HG02678 (cell line): ENCODE data around the gene SP2.

Source experiments
- ATAC-seq: cut with Tn5 transposase; IDR thresholded peaks from one replicate; pipeline ENCODE4 v1.9.1; 2021; ENCODE audit warnings: mild to moderate bottlenecking, moderate library complexity; ENCODE audit not compliant: unreplicated experiment

The SP2 gene

DNA sequence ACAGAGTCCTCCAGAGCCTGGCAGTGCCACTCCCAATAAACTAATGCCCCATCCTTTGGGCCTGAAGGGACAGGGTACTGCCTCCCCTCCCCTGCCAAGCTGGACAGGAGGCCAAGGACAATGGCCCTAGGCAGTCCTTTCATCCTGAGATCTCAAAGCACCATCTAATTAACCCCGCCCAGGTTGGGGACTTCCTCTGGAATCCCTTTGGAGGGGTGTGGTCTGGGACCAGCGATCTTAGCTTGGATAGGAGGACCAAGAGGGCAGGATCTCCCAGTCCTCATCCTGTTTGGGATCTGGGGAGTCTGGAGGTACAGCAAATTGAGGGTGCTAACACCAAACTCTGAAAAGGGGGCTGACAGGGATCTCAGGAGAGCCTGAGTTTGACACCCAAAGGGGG, 26.9 kb upstream of the SP2 start:
- ATAC-seq = no peak

DNA sequence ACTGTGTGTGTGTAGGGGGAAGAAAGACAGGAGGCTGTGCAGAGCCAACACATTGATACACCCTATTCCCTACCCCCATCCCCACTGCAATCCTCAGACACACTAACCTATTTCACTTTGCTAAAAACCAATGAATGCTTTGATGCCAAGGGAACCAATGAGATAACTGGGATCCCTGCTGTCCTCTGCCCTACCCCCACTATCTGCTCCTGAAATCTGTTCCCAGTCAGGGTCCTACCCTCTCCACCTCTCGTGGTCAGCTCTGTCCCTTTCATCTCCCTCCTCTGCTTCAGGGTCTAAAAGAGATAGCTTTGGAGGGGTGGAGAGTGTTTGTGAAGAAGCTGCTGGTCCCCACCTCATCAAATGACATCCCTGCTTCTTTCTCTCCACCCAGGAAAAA, 26.0 kb upstream of the SP2 start:
- no peak for ATAC-seq

DNA sequence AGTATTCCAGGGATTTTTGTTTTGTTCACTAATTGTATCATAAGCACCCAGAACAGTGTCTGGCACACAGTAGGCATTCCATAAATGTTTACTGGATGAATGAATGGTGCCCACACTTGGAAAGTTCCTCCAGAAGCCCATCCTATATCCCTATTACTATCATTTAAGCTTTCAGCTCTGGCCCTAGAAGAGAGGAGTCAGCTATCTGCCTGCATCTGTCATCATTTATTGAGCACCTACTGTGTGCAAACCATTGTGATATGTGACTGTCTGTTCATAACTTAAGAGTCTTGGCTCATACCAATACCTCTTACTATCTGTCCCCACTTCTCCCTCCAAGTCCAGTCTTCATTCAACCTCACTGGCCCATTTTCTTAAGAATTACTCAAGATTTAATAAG, 25.0 kb upstream of the SP2 start:
- ATAC-seq = no peak

DNA sequence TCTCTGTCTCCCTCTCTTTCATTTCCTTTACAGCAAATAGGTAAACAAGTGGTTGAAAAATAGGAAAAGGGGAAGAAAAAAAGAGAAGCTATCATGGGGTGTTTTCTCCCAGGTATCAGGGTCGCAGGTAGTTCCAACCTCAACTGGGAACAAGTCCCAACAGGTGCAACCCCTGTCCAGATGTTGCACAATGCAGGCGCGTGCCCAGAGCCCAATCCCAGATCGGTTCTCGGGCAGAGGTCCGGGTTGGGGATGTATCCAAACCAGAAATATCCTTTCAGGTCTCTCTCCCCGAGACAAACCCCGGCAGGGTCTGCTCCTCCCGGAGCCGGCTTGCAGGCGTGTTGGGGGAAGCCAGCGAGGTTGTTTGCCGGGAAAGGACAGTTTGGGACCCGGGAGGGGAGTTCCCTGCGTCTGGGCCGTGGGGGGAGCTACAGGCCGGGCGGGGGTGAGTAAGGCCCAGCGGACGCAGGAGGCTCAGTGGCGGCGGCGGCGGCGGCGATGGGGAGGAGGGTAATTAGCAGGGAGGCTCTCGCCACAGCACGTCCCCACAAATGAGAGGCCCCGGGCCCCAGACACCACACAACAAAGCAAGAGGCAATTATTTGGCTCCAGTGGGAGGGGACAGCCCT, 23.9 kb upstream of the SP2 start:
- ATAC-seq = no peak

DNA sequence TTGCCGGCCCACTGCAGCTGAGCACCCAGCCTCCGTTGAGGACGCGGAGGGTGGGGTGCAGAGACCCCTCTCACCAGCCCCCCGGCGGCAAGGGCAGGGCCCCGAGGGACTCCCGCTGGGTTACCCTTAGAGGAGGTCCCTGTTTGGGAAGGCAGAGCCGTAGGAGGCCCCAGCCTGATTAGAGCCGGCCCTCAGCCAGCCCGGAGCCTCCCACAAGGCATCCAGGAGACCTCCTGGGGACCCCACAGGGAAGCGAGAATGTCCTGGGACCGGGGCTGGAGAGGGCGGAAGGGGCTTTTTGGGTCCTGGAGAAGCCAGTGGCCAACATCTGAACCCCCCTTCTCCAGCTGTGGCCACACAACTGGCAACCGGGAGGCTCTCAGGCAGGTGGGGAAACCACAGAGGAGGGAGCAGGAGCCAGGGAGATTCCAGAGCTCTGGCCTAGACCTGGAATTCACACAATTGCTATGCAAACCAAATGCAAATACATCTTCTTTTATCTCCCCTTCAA, 23.3 kb upstream of the SP2 start:
- no peak for ATAC-seq

DNA sequence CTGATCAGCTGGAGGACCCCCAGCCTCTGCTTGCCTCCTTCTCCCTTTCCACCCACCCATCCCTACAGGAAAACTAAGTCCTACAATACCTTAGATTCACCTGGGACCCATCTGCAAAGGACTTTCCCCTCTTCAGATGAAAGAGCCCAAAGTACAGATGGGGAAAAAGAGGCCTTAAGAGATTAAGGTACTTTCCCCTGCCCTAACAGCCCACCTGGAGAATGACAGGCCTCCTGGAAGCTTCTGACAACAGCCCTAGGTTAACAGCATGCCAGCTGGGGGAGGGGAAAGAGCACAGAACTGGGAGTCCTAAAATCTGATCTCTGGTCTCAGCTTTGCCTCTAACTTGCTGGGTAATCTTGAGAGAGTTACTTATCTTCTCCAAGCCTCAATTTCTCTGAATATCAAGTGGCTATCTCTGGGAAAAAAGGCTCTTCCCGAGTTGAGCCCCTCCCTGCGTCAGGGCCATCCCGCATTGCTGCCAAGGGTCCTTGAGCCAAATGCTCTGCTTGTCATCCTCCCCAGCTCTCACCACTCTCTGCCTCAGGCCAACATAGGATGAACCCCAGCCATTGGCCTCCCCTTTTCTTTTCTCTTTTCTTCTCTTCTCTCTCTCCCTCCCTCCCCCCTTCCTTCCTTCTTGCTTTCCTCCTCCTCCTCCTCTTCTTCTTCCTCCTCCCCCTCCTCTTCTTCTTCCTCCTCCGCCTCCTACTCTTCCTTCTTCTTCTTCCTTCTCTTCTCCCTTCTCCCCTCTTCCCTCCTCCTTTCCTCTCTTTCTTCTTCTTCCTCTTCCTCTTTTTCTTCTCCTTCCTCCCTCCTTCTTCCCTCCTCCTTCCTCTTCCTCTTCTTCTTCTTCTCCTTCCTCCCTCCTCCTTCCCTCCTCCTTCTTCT, 22.6 kb upstream of the SP2 start:
- ATAC-seq = no peak

DNA sequence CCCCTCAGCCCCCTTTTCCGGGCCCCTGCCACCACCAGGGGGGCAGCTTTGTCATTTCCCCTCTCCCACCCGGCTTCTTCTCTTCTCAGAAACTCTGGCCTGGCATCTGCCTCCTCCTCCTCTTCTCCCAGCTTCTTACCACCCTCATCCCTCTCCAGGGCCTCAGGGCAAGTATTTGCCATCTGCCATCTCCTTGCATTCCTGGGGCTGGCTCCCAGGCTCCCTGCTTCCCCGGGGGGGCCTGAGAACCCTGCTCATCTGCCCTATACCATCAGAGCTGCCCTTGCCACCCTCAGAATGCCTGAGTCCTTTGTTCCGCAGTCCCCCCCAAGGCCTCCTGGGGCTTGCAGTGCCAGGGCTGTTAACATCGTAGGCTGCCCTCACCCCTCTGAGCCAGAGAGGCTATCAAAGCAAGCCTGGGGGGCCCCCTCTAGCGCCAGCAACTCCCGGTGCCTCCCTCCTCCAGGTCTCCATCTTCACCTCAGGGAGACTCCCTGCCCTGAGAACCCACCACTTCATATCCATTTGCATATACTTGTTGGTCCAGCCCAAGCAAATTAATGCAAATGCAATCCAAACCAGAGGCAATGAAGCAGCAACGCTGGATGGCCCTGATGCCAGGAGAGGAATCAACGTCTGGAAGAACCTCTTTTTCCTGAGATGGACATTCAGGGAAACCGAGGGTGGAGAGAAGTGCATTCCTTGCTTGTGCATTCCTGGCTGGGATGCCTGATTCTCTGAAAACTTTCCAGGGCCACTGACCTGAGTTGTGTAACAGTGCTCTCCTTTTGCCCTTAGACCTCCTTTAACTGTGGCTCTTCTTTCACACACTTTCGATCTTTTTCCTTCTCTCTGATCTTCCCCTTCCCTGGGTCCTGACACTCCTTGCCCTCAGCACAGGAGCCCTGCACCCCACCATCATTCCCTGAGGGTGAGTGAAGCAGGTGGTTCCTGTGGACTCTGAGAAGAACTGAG, 20.7 kb upstream of the SP2 start:
- ATAC-seq = no peak

DNA sequence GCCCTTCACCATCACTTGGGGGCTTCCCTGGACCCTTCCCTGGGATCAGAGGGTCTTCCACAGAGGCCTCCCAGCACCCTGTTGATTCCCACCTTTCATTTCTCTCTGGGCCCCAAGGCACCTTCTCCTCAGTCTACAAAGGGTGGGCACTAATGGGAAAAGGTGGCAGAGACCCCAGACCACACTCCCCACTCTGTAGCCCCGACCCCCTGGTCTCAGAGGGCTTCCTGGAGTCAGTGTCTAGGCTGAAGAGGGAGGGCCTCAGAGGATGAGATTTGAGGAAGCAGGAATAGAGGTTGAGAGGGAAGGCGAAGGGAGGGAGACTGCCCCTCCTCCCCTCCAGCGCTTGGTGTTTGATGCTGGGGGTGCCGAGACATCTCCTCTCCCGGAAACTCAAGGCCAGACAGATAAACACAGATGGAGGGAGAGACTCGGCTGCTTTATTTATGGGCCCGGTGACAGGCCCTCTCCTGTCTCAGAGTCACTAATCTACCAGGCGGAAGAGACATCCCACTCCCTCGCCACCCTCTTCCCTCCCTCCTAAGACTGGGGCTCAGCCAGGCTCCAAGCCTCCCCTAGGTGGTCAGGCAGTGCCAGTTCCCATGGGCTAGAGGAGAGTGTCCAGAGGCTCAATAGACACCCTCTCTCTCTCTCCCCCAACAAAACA, 18.5 kb upstream of the SP2 start:
- no peak for ATAC-seq

DNA sequence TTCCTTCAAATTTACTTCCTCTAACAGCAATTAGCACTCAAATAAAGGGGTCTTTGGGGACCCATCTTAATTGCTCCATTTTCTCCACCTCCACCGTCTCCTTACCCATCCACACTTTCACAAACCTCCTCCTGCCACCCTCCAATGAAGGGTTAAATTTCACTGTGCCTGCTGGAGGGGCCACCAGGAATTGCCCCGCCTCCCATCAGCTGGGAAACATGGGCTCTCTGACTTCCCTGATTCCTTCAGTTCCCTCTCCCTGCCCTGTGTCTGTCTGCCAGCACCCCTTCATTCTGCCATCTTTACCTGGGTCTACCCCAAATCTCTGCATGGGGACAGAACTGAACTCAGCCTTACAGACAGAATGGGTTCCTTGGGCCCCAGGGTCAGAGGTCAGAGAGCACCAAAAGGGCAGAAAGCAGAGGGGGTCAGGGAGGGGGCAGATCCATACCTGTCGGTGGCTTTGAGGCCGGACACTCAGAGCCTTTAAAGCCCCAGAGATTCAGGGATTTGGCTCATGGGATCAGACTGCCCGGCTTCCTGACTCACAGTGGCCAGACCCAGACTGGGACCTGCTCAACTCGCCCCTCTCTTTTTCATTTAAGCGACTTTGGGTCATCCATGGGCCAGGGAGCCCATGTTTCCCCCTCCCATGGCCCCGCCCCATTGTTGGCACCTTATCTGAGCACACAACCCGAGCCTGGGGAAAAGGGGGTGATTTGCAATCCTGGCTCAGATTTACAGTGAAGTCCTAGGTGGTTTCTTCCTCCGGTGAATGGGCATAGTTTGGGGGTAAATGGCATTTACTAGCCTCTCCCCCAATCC, 17.6 kb upstream of the SP2 start:
- ATAC-seq = no peak

DNA sequence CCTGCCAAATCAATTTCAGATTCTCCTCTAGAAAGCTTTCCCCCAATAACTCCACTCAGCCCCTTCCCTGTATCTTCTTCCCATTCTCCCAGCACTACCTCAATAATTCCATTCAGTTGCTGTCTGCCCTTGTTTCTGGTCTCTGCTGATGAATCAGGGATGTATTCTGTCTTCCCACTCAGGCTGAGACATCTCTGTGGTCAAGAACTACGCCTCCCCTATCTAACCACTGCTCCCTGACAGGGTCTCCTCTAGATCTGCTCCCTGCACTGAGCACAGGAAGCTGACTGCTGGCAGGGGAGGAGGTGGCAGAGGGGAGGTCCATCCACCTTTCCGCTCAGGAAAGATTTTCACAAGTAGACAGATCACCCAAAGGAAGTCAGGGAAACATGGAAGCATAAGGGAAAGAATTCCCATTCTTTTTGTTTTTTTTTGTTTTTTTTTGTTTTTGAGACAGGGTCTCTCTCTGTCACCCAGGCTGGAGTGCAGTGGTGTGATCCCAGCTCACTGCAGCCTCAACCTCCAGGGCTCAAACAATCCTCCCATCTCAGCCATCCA, 16.9 kb upstream of the SP2 start:
- ATAC-seq = no peak

DNA sequence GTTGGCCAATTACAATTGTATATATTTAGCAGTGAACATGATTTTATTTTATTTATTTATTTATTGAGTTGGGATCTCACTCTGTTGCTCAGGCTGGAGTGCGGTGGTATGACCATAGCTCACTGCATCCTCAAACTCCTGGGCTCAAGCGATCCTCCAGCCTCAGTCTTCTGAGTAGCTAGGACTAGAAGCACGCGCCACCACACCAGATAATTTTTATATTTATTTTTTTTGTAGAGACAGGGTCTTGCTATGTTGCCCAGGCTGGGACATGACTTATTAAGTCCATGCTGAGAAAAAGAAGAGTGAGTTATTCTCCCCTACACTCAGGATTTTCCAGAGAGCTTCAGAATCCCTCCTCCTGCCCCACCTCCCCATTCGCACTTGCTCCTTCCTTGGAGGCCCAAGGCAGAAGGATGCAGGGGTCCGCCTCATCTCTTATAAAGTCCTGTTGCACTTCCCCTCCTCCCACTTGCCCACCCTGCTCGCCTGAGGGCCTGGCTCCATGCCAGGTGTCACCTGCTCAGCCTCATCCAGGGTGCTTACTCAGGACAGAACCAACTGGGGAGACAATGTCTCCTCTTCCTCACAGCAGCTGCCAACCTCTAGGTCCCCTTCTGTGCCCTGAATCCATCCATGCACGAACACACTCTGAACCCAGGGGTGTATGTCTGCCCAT, 16.1 kb upstream of the SP2 start:
- ATAC-seq = no peak

DNA sequence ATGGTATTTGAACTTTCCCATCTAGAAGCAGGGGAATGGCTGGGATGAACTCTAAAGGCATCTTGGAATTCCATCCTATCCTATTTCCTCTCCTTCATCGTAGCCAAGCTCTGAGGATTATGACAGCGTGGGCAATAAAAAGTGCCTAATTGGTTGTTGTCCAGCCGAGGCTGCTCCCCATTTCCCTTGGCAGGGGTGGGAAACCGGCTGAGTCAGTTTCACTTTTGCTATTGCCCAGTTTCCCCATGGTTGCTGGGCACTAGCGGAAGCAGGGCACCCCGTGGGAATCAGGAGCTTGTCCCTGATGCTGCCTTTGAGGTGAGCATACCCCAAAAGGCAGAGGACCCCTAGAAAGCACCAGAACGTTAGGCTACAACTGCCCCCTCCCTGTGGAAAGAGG, 13.8 kb upstream of the SP2 start:
- no peak for ATAC-seq

DNA sequence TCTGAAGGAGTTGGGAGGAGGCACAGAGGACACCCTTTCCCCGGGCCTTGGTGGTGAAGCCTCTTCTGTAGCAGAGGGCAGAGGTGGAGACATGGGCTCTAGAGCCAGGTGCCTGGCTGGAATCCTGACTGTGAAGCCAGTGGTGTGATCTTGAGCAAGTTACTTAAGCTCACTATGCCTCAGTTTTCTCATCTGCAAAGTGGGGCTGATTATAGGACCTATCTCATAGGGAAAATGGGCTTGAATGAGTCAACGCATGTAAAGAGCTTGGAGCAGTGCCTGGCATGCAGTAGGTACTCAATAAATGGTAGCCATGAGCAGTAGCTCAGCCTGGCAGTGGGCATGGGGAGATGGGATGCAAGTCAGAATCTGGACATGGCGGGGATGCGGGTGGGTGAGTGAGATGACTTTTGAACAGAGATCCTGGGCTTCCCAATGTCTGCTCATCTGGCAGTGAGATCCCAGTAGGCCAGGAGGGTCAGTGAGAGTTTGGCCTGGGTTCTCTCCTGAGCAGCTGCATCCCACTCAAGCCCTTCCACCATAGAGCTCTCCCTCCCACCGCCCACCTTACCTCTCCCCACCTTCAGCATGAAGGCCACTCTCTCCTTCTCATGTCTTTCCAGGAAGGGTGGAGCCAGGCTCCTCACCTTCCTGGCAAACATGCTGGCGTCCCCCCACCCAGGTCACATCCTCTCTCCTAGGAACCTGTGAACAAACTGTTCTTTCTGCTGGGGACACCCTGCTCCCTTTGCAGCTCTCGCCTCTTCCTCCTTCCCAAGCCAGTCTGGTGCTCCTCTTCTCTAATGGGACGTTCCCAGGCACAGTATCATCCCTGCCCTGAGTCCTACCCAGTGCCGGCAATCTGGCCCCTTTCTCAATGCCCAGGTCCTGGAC, 13.1 kb upstream of the SP2 start:
- ATAC-seq = no peak

DNA sequence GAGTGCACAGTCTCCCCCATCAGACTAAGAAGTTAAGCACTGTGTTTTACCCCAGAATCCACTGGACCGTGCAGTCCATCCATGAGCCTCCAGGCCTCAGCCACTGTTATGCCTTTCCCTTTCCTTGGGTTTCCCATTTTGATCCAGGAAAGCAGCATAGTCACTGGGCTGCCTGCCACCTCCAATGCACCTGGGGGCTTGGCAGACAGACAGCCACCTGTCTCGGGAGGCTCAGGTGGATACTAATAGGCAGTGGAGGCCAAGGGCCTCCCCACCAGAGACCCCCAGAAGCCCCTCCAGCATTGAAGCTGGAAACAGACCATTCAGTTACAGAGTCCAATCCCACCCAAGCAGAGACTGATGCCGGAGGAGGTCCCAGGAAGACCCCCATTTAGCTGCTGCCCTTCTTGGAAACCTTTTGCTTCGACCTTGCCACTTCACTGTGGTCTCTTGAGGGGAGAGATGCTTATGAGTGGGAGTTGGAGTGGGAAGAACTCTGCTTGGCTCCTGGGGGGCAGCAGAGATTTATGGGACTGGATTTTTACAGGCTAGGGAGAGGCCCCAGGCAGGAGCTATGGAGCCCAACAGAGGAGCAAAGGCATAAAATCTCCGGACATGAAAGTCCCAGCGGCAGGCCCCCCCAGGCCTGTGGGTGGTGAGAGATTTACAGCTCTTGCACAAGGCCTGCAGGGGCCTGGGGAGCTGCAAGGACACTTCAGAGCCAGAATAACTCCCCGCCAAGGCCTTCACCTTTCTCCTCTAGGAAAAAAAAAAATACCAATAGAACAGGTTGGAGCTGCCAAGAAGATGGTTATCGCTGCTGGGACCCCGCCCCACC, 12.2 kb upstream of the SP2 start:
- no peak for ATAC-seq

DNA sequence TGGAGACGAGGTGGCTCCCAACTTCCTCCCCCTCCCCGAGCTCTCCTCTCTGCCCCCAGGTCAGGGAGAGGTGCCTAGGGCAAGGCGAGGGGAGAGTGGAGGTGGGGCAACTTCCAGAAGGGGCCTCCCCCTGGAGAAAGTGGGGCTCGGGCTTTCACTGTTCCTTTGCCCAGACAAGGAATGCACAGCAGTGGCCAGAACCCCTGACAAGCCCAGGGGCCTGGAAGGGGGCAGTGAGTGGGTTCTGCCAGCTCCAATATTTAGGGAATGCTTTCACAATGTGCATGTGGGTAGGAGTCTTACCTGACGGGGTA, 11.7 kb upstream of the SP2 start:
- no peak for ATAC-seq

DNA sequence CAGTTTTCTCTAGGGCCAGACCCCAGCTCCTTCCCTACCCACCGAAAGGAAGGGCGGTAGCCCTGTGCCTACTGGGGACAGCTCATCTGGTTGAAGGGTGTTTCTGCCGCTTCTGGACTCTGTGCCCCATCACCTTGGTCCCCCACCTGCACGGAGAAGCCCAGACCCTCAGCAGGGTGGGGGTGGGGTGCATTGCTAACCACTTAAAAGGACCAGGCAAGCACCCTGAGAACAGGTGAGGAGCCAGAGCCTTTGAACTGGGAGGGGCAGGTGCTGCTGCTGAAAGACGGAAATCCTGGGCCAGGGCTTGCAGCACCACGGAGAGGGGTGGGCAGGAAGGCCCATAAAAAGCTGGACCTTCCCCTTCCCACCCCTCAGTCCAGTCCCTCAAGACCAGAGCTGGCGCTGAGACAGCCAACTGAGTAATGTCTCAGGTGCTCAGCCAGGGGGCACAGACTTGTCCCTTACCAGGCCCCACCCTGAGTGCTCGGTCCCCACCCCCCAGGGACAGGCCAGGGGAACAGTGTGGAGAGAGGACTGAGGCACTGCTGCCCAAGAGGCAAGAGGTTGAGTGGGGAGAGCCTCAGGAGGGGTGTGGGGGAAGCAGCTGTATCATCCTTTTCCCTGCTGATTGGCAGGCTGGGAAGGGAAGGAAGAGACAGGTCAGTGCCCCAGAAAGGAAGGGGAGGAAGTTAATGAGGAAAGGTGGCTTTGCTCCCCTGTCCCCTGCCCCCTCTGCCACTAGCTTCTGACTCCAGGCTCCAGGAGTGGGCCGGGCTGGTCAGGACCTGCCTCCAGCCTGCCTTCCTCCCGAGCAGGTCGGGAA, 10.9 kb upstream of the SP2 start:
- no peak for ATAC-seq
